GM21786 (cell line): ENCODE results near the gene RGS7.
A peak's percentile ranks its signal among the peaks of the same experiment; 100 is the strongest.

Experiments
- ATAC-seq: cut with Tn5 transposase; IDR thresholded peaks from one replicate; pipeline ENCODE4 v1.9.1; 2021; ENCODE audit not compliant: unreplicated experiment

The RGS7 gene

GRCh38 chr1:241356519-241357365 lies at the start of gene RGS7:
Gene RGS7, minus strand, starts transcription at chr1:241357205.
- ATAC-seq, result peak; percentile 54

- ATAC-seq, result no peak
Measured at GRCh38 chr1:241406421-241406820, 49.4 kb upstream of the RGS7 start.

- ATAC-seq, result no peak
Measured at GRCh38 chr1:241401156-241401555, 44.2 kb upstream of the RGS7 start.

GRCh38 chr1:241396747-241397681 lies 40.0 kb upstream of the RGS7 start:
- no peak for ATAC-seq

- no peak for ATAC-seq
Measured at GRCh38 chr1:241391926-241392710, 35.1 kb upstream of the RGS7 start.

- ATAC-seq, result no peak
Measured at GRCh38 chr1:241390526-241390925, 33.5 kb upstream of the RGS7 start.

- ATAC-seq, result no peak
Measured at GRCh38 chr1:241389400-241389799, 32.4 kb upstream of the RGS7 start.

GRCh38 chr1:241387216-241387615 lies 30.2 kb upstream of the RGS7 start:
- no peak for ATAC-seq

- no peak for ATAC-seq
Measured at GRCh38 chr1:241376701-241377100, 19.7 kb upstream of the RGS7 start.

- ATAC-seq, result no peak
Measured at GRCh38 chr1:241375886-241376285, 18.9 kb upstream of the RGS7 start.

- no peak for ATAC-seq
Measured at GRCh38 chr1:241366196-241366595, 9.2 kb upstream of the RGS7 start.

GRCh38 chr1:241362350-241362749 lies 5.3 kb upstream of the RGS7 start:
- ATAC-seq, result no peak

- no peak for ATAC-seq
Measured at GRCh38 chr1:241357366-241358340, 648 bp upstream of the RGS7 start.

- ATAC-seq, result no peak
Measured at GRCh38 chr1:241356187-241356518, 852 bp downstream of the RGS7 start.

GRCh38 chr1:241355311-241356010 lies 1.5 kb downstream of the RGS7 start:
- no peak for ATAC-seq

- ATAC-seq, result no peak
Measured at GRCh38 chr1:241352401-241352800, 4.6 kb downstream of the RGS7 start.

- no peak for ATAC-seq
Measured at GRCh38 chr1:241351841-241352240, 5.2 kb downstream of the RGS7 start.

GRCh38 chr1:241343956-241344355 lies 13.0 kb downstream of the RGS7 start:
- no peak for ATAC-seq

GRCh38 chr1:241336335-241336734 lies 20.7 kb downstream of the RGS7 start:
- no peak for ATAC-seq
